Measurements from ENCODE around the gene CCP110.

Gene CCP110

GRCh38 chr16:19523184-19523558 lies 571 bp upstream of the CCP110 start:
- Histone ChIP-seq H3K27ac (ENCODE audit: low read length) (peak overlapping the region; percentile 65), H3K4me1 (ENCODE audit: insufficient read depth, low read length) (peaks cover 69% of the 10 kb centered on the region), H3K4me2 (ENCODE audit: insufficient read depth, low read length) (peak overlapping the region; percentile 53), H3K4me3 (ENCODE audit: low read depth in 1 of 2, low read length in 2 of 2) (peak overlapping the region in 1 of 2 experiments; percentile 97; a peak in 2 of 4 replicates), H3K36me3 (ENCODE audit: insufficient read depth, low read length) (peaks cover 16% of the 10 kb centered on the region), H3K27me3 (ENCODE audit: insufficient read depth, low read length, poor library complexity) (no peaks in the 10 kb centered on the region), H3K9me3 (ENCODE audit: insufficient read depth, low read length, severe bottlenecking) (no peaks in the 10 kb centered on the region), H2AFZ (ENCODE audit: low read depth, low read length) (peak overlapping the region; percentile 82), H4K20me1 (ENCODE audit: insufficient read depth, low read length) (no peaks in the 10 kb centered on the region), H3K9ac (ENCODE audit: low read depth, low read length) (peak overlapping the region; percentile 84; the same call in 1 of the 2 replicates), H3K79me2 (ENCODE audit: insufficient read depth, low read length) (peaks cover 73% of the 10 kb centered on the region)
- DNase-seq (no peak), ATAC-seq (ENCODE audit: insufficient read depth, low read depth) (no peak)
- no peak for TF ChIP-seq CTCF (IDR thresholded peaks at IDR 0.05; ENCODE audit: borderline replicate concordance, extremely low read depth, low read length, poor library complexity, severe bottlenecking)
- TF ChIP-seq EZH2 (IDR thresholded peaks at IDR 0.05; ENCODE audit: borderline replicate concordance, low read depth, low read length, severe bottlenecking), result no peak

- peak overlapping the region; percentile 84 for H3K9ac ChIP-seq (ENCODE audit: low read depth, low read length)
These were observed 544 bp downstream of the CCP110 start for GRCh38 chr16:19524356-19524615.

GRCh38 chr16:19524616-19525384 lies 1.1 kb downstream of the CCP110 start:
- TF ChIP-seq EZH2 (IDR thresholded peaks at IDR 0.05; ENCODE audit: borderline replicate concordance, low read depth, low read length, severe bottlenecking) (no peak), CTCF (IDR thresholded peaks at IDR 0.05; ENCODE audit: borderline replicate concordance, extremely low read depth, low read length, poor library complexity, severe bottlenecking) (no peak)
- H3K4me3 ChIP-seq (ENCODE audit: low read depth in 1 of 2, low read length in 2 of 2), result peak overlapping the region; percentile 80 to 97
- peak overlapping the region; percentile 91 for H3K27ac ChIP-seq (ENCODE audit: low read length)
- no peaks in the 10 kb centered on the region for H4K20me1 ChIP-seq (ENCODE audit: insufficient read depth, low read length)
- H3K9me3 ChIP-seq (ENCODE audit: insufficient read depth, low read length, severe bottlenecking), result no peaks in the 10 kb centered on the region
- ATAC-seq (ENCODE audit: insufficient read depth, low read depth), result no peak
- H3K4me2 ChIP-seq (ENCODE audit: insufficient read depth, low read length), result peak overlapping the region; percentile 83
- H3K4me1 ChIP-seq (ENCODE audit: insufficient read depth, low read length), result peaks cover 55% of the 10 kb centered on the region
- H3K9ac ChIP-seq (ENCODE audit: low read depth, low read length), result peak overlapping the region; percentile 84
- H3K36me3 ChIP-seq (ENCODE audit: insufficient read depth, low read length), result peaks cover 24% of the 10 kb centered on the region
- H2AFZ ChIP-seq (ENCODE audit: low read depth, low read length), result peak overlapping the region; percentile 95
- H3K27me3 ChIP-seq (ENCODE audit: insufficient read depth, low read length, poor library complexity), result no peaks in the 10 kb centered on the region
- H3K79me2 ChIP-seq (ENCODE audit: insufficient read depth, low read length), result peaks cover 67% of the 10 kb centered on the region
- DNase-seq, result no peak

More at GRCh38 chr16:19524356-19524615, 544 bp downstream of the CCP110 start:
- Histone ChIP-seq H3K4me2 (ENCODE audit: insufficient read depth, low read length) (peak overlapping the region; percentile 83), H3K4me3 (ENCODE audit: low read depth in 1 of 2, low read length in 2 of 2) (peak overlapping the region; percentile 80 to 97), H3K9me3 (ENCODE audit: insufficient read depth, low read length, severe bottlenecking) (no peaks in the 10 kb centered on the region), H4K20me1 (ENCODE audit: insufficient read depth, low read length) (no peaks in the 10 kb centered on the region), H3K4me1 (ENCODE audit: insufficient read depth, low read length) (peaks cover 60% of the 10 kb centered on the region), H3K27me3 (ENCODE audit: insufficient read depth, low read length, poor library complexity) (no peaks in the 10 kb centered on the region), H3K27ac (ENCODE audit: low read length) (peak overlapping the region; percentile 91), H2AFZ (ENCODE audit: low read depth, low read length) (peak overlapping the region; percentile 95), H3K79me2 (ENCODE audit: insufficient read depth, low read length) (peaks cover 71% of the 10 kb centered on the region), H3K36me3 (ENCODE audit: insufficient read depth, low read length) (peaks cover 23% of the 10 kb centered on the region)
- ATAC-seq (ENCODE audit: insufficient read depth, low read depth), result no peak
- peak; percentile 27 for DNase-seq
- no peak for TF ChIP-seq EZH2 (IDR thresholded peaks at IDR 0.05; ENCODE audit: borderline replicate concordance, low read depth, low read length, severe bottlenecking)
- TF ChIP-seq CTCF (IDR thresholded peaks at IDR 0.05; ENCODE audit: borderline replicate concordance, extremely low read depth, low read length, poor library complexity, severe bottlenecking), result no peak

All from DND-41 (cell line).